Ovary (tissue), 9 donors: Measurements from ENCODE around the gene GJC3. TPM values are rescaled to one million over a fixed set of nuclear protein-coding genes. Genes with fewer than 3 reads are reported as not detected.

ENCODE experiments used
- DNase-seq, 5 donors: peaks; one replicate each; pipeline ENCODE4 v3.0.0-alpha.2; 2019 to 2020
- H3K27ac ChIP-seq, 2 donors: fragments of 200-600 bp; one replicate each; pipeline versions ENCODE4 v1.5.1 to v1.8.0; 2019 to 2022
- H3K27me3 ChIP-seq: fragments of 200-600 bp; one replicate; pipeline ENCODE4 v1.8.0; 2022
- H3K36me3 ChIP-seq: fragments of 200-600 bp; sonication (generic); one replicate; pipeline ENCODE4 v1.5.1; 2019
- H3K4me1 ChIP-seq: one replicate; pipeline ENCODE4 v1.8.1; 2013; ENCODE audit warnings: mild to moderate bottlenecking, moderate library complexity; ENCODE audit not compliant: insufficient read depth
- H3K4me3 ChIP-seq: fragments of 200-600 bp; sonication (generic); one replicate; pipeline ENCODE4 v1.5.1; 2017
- H3K9me3 ChIP-seq, 2 donors: fragments of 200-600 bp in 1 of 2; sonication (generic) in 1 of 2; one replicate each; pipeline versions ENCODE4 v1.5.1 to v1.8.1; 2013 to 2019; ENCODE audit warnings: mild to moderate bottlenecking in 1 of 2, moderate library complexity in 1 of 2
- EP300 ChIP-seq: sonication (generic); formaldehyde crosslinking; IDR thresholded peaks from one replicate; pipeline ENCODE4 v1.6.1; 2017; ENCODE audit warnings: antibody characterized with exemption
- POLR2A ChIP-seq: fragments of 450-650 bp; IDR thresholded peaks from one replicate; pipeline ENCODE4 v1.6.1; 2017; ENCODE audit warnings: antibody characterized with exemption, mild to moderate bottlenecking, moderate library complexity
- WGBS, 3 donors: extraction: QIAGEN DNeasy Blood & Tissue Kit in 1 of 3; methylation state at CpG; one replicate each; pipeline versions ENCODE4 v1.1.5 to v1.1.7; 2013 to 2017; 5-methylcytosine and 5-hydroxymethylcytosine counted together
- intact Hi-C, 4 donors: fragments of 100-400 bp; cut with DNase I; formaldehyde crosslinking; loops; one replicate each; pipeline versions ENCODE4 v1.11.0 to v1.15.1; 2022 to 2023
- polyA plus RNA-seq, 2 donors: library from polyadenylated mRNA; stranded (reverse); fragments of 200-250 nt in 1 of 2; fragments of 350-450 nt in 1 of 2; fragmentation: Illumina TruSeq in 1 of 2; extraction: RNeasy Lipid Tissue Mini Kit (QIAGEN cat#74804) in 1 of 2; gene quantifications; one replicate each; pipeline ENCODE4 v1.2.3, GENCODE V29; 2013 to 2014
- total RNA-seq, 7 donors: library from RNA; depleted of rRNA in 2 of 7; stranded (reverse); fragments of >200 nt in 2 of 7; fragmentation: NEBNext Ultra II Directional in 3 of 7; extraction: Animal tissue kit (Norgen Biotek cat#: 25700) in 3 of 7; gene quantifications; one replicate each; pipeline versions ENCODE4 v1.1.0 to v1.2.4, GENCODE V29; 2016 to 2023
- TF ChIP-seq, protein P1 (sequence below), 3 donors: fragments of 450-650 bp in 2 of 3; fragments of 200-600 bp in 1 of 3; IDR thresholded peaks; one replicate each; pipeline versions ENCODE4 v1.5.1 to v1.8.0; 2016 to 2022; ENCODE audit warnings: antibody characterized with exemption in 3 of 3, mild to moderate bottlenecking in 1 of 3
- donor health status: DM: no; HTN: no; CAD: no; lungs with moderate emphysema.
- donor health status: DM: no; HTN: no; CAD: no.
- donor health status: Bipolar disorder and iron deficiency.
- donor health status: DM: yes; HTN: yes; CAD: no.
- donor health status: DM: no; HTN: no; CAD: no.
- donor health status: DM: yes; HTN: yes; CAD: no.

Gene GJC3
- total and polyA plus RNA-seq, 9 donors: 0.18 to 1.3 (median 0.39) TPM; not detected in 3

DNA sequence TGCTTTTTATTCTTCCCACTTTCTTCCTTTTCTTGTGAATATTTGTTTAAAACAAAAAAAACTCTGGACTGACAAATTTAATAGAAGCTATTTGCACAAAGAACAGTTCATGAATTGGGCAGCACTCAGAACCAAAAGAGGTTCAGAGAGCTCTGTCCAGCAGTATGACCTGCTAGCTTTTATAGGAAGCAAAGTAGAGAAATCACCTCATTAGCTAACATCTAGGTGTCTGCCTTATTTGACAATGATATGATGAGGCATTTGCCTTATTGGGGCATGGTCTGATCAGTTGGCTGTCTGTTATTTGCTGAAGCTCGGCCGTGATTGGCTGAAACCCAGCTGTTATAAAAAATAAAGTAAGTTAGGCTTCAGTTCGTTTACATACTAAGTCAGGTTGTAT lies 9.3 kb downstream of the GJC3 start:
- 57 to 93% (median 85%) methylated on average over 3 of the region's 3 CpGs for WGBS, 3 donors
- Histone ChIP-seq H3K27me3 (no peaks in the 10 kb centered on the region), H3K4me1 (peaks cover 9% of the 10 kb centered on the region), H3K4me3 (peak overlapping the region; percentile 95), H3K36me3 (no peaks in the 10 kb centered on the region), H3K27ac (peak overlapping the region; percentile 78 to 80), H3K9me3 (no peaks in the 10 kb centered on the region)
- DNase-seq: no peak
- TF ChIP-seq, protein P1, sequence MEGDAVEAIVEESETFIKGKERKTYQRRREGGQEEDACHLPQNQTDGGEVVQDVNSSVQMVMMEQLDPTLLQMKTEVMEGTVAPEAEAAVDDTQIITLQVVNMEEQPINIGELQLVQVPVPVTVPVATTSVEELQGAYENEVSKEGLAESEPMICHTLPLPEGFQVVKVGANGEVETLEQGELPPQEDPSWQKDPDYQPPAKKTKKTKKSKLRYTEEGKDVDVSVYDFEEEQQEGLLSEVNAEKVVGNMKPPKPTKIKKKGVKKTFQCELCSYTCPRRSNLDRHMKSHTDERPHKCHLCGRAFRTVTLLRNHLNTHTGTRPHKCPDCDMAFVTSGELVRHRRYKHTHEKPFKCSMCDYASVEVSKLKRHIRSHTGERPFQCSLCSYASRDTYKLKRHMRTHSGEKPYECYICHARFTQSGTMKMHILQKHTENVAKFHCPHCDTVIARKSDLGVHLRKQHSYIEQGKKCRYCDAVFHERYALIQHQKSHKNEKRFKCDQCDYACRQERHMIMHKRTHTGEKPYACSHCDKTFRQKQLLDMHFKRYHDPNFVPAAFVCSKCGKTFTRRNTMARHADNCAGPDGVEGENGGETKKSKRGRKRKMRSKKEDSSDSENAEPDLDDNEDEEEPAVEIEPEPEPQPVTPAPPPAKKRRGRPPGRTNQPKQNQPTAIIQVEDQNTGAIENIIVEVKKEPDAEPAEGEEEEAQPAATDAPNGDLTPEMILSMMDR (IDR thresholded peaks at IDR 0.05): no peak
- TF ChIP-seq EP300: no peak
- TF ChIP-seq POLR2A: no peak
- intact Hi-C loops: no loop called here

DNA sequence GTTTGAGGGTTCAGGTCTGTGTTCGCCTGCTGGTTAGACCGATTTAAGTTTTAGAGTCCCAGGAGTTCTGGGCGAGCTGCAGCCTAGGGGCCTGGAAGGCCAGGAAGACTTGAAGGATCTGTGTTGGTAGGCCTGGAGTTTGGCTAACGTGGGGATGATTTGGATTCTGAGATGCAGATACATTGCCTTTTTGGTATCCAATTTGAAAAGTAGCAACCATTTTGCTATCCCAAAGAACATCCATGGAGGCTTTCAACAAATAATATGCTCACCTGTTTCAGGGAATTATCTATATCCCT lies 9.7 kb downstream of the GJC3 start:
- WGBS, 3 donors: 17 to 24% (median 21%) methylated on average over 4 of the region's 4 CpGs

DNA sequence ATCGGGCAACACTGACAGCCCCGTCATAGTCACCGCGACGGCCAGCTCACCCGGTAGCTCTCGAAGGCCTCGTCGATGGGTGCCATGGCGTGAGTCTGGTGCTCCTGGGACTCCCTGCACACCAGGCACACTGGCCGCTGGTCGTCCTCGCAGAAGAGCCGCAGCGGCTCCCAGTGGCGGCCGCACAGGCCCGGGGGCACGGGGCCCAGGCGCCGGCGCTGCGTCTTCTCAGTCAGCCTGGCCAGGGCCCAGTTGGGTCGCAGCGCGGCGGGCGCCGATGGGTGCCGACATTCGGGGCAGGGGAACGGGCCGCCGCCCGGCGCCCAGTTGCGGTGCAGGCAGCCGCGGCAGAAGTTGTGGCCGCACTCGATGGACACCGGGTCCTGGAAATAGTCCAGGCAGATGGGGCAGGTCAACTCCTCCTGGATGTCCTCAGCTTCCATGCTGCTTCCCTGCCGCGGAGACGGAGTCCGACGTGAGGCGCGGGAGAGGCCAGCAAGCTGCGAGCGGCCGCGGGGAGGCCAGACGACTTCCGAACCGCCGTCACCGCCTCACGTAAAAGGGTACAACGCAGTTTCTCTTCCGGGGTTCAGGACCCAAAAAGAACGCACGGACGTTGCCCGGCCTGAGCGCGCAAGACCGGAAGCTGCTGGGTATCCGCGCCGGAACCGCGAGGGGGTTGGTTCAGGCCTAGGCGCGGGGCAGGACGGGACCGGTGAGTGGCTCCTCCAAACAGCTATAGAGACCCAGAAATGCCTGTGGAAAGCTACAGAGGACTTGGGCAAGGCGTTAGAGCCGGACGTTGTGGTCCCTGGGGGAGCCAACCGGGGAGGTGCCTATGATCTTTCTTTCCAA lies 10.2 kb downstream of the GJC3 start, which contains the start of gene TRIM4:
TRIM4 (minus strand) TSS at position 572 of the 855 bp plus-strand sequence; CDS start at position 443, 129 bp downstream.
- intact Hi-C loops: no loop called here
- H3K4me1 ChIP-seq: peaks cover 9% of the 10 kb centered on the region
- DNase-seq: peak; percentile 87 to 93 (median 90)

More for the DNA sequence above, 9.7 kb downstream of the GJC3 start:
- no peaks in the 10 kb centered on the region for H3K9me3 ChIP-seq
- DNase-seq: no peak
- peak overlapping the region; percentile 78 to 80 for H3K27ac ChIP-seq
- no peaks in the 10 kb centered on the region for H3K36me3 ChIP-seq
- H3K4me3 ChIP-seq: peak overlapping the region; percentile 95
- H3K4me1 ChIP-seq: peaks cover 9% of the 10 kb centered on the region
- TF ChIP-seq, protein P1 (IDR thresholded peaks at IDR 0.05): no peak
- no peak for TF ChIP-seq POLR2A
- TF ChIP-seq EP300: no peak
- H3K27me3 ChIP-seq: no peaks in the 10 kb centered on the region
- intact Hi-C loops: no loop called here

DNA sequence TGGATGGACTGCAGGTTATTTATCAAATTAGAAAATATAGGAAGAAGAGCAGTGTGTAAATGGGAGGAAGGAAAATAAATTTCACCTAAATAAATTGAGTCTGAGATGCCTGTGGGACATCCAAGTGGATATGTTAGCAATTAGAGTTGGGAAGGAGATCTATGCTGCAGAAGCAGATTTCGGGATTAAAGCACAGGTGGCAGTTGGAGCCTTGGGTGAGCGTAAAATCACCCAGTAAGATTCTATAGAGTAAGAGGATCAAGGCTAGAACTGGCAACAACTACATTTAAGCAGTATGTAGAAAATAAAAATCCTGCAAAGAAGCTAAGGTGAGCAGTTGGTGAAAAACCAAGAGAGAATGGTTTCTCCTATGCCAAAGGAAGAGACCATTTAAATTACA lies 18.4 kb downstream of the GJC3 start:
- intact Hi-C loops: no loop called here
- Histone ChIP-seq H3K36me3 (no peaks in the 10 kb centered on the region), H3K27ac (no peak overlapping the region), H3K27me3 (no peaks in the 10 kb centered on the region), H3K9me3 (no peaks in the 10 kb centered on the region), H3K4me3 (no peak overlapping the region), H3K4me1 (no peaks in the 10 kb centered on the region)
- no peak for DNase-seq
- WGBS, 3 donors: 93 to 98% (median 95%) methylated on average over 2 of the region's 2 CpGs
- no peak for TF ChIP-seq EP300
- TF ChIP-seq POLR2A: no peak
- TF ChIP-seq, protein P1 (IDR thresholded peaks at IDR 0.05): no peak

More for the DNA sequence above, 10.2 kb downstream of the GJC3 start, which contains the start of gene TRIM4:
- Histone ChIP-seq H3K27me3 (no peaks in the 10 kb centered on the region), H3K27ac (peak within 1 kb of the TSS; percentile 78 to 80), H3K36me3 (no peaks in the 10 kb centered on the region), H3K4me3 (peak within 1 kb of the TSS; percentile 95), H3K9me3 (no peaks in the 10 kb centered on the region)
- 0 to 1% (median 1%) methylated on average over 54 to 81 of the region's 81 CpGs for WGBS, 3 donors
- TF ChIP-seq EP300 (no peak), POLR2A (peak; percentile 77)
- TF ChIP-seq, protein P1 (IDR thresholded peaks at IDR 0.05): peak in 2 of 3 donors; percentile 13 to 31
